ENCODE results near the gene ESX1.

- TF ChIP-seq POLR2AphosphoS5 (IDR thresholded peaks at IDR 0.05; ENCODE audit: low read depth, low read length) (no peak), TAF1 (IDR thresholded peaks at IDR 0.05; ENCODE audit: borderline replicate concordance, insufficient read depth, low read length) (no peak), REST (IDR thresholded peaks at IDR 0.05; ENCODE audit: insufficient read depth in 1 of 2, low read depth in 2 of 2, low read length in 2 of 2) (no peak), SIN3A (IDR thresholded peaks at IDR 0.05; ENCODE audit: borderline replicate concordance, insufficient read depth, low read length) (no peak), FOXP2 (optimal IDR thresholded peaks at IDR 0.05; ENCODE audit: borderline replicate concordance, extremely low read depth, extremely low read length, insufficient read depth) (no peak)
These were observed 732 bp upstream of the ESX1 start for GRCh38 chrX:104255465-104255864.

All from PFSK-1 (cell line).